Amniotic stem cell (primary cell): ENCODE results near the gene MUCL3.
"Not testable (repeated sequence)": the region's sequence is repeated elsewhere in the genome, so short reads cannot be mapped to it uniquely, and the experiment has no call there.

Experiments used
- DNase-seq: peaks from one replicate; lab custom pipeline; 2025; lab: John Stamatoyannopoulos, UW

MUCL3 gene

GRCh38 chr6:30979690-30980089 is 38.9 kb downstream of the MUCL3 start:
- DNase-seq: no peak

- no peak for DNase-seq
Observed at GRCh38 chr6:30981942-30982772, 41.4 kb downstream of the MUCL3 start.

DNA sequence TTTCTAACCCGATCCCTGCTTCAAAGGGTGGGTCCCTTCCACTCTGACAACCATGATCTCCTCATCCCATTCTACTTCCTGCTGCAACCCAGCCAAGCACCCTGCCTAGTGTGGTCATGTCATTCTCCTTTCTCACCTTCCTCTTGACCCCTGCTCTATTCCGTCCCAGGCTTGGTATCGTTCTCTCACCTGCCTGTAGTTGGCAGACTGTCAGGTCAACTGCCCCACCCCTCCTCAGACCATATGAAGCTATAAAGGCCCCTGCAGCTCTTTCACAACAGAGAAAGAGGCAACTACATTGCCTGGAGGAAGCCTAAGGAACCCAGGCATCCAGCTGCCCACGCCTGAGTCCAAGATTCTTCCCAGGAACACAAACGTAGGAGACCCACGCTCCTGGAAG is 42.7 kb downstream of the MUCL3 start, which contains the start of gene MUC21:
Gene MUC21, plus strand, starts transcription at position 280 of the 400 bp plus-strand sequence. CDS start 241 bp downstream, outside the sequence.
- DNase-seq: no peak

DNA sequence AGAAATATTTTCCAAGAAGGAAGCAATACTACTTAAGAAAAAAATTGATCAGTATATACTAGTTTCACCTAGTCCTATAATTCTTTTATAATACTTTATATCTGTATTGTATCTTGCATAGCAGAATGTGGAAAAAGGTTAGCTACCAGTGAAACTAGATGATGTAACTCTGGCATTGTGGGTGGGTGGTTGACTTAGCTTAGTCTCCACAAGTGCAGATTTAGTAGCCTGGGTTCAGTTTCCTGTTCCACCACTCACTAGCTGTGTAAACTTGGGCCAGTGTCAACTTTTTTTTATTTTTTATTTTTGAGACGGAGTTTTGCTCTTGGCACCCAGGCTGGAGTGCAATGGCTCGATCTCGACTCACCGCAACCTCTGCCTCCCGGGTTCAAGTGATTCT is 44.7 kb downstream of the MUCL3 start:
- no peak for DNase-seq

DNA sequence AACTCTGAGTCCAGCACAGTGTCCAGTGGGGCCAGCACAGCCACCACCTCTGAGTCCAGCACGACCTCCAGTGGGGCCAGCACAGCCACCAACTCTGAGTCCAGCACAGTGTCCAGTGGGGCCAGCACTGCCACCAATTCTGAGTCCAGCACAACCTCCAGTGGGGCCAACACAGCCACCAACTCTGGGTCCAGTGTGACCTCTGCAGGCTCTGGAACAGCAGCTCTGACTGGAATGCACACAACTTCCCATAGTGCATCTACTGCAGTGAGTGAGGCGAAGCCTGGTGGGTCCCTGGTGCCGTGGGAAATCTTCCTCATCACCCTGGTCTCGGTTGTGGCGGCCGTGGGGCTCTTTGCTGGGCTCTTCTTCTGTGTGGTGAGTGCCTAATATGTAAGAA is 46.5 kb downstream of the MUCL3 start:
- no peak for DNase-seq

DNA sequence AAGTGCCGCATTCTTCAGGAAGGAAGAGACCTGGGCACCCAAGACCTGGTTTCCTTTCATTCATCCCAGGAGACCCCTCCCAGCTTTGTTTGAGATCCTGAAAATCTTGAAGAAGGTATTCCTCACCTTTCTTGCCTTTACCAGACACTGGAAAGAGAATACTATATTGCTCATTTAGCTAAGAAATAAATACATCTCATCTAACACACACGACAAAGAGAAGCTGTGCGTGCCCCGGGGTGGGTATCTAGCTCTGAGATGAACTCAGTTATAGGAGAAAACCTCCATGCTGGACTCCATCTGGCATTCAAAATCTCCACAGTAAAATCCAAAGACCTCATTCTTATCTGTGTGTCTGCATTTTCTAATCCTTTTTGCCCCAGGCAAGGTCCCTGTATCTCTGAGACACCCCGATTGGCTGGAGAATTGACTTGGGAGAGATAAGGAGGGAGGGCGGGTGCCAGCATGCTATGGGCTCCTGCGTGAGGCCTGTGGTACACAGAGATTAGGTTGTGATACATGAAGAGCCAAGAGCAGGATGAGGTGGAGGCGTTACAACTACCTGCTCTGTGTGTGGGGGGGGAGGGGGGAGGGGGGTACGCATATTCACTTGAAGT is 47.5 kb downstream of the MUCL3 start:
- DNase-seq: no peak

DNA sequence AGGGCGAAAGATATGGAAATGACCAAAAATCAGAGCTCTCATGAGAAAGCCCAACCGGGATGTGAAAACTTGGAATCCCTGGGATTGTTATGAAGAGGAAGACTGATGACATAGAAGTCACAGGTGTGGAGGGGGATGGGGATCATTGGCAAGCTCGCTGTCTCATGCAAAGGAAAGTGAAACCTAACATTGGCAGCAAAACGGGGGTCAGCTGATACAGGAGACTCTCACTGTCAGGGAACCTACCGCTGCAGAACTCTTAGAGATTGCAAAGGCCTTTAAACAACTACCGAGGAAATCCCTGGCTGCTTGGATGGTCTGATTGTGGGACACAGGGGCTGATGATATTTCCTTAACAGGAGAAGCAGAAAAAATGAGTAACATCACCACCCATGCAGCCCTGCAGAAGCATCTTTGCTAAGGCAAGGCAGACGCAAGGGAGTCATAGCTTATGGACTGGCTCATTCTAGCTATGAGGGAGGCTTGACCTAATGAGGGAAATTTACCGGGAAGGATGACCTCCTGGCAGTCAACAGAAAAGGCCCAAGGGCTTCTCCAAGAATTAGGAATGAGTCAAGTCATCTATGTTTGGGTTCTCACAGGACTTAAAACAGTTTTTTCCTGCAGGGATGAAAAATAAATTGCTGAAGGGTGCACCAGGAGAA is 49.8 kb downstream of the MUCL3 start:
- no peak for DNase-seq

DNA sequence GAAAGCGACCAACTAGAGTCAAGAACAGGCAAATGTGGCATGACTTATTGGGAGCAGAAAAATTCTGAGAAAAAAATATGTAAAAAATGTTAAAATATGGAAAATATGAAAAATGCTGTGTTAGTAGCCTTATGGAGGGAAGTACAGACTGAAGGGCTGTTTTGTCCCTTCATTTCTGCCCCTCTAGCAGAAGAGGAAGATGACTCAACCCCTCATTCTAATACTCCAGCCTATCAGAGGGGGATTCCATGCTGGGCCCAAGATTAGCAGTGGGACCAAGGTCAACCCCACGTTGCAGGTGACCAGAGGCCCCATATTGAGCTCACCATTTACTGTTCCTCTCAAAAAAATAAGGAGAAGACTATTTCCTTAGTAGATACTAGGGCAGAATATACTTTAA is 51.1 kb downstream of the MUCL3 start:
- no peak for DNase-seq

DNA sequence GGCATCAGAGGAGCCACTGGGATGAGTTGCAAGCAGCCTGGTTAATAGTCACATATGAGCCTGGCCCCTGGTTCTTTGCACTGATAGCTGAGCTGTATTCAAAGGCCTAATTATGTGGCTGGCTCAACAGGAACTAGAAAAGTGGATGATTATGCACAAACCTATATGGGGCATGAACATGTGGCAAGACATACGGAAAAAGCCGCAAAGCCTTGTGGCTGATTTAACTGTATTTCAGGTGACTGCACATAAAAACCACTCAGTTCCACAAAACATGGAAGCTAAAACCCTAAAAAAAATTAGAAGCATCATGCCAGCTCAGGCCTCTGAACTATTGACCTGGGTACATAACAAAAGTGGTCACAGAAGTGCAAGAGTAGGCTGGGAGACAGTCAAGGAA is 56.5 kb downstream of the MUCL3 start:
- DNase-seq: no peak

- DNase-seq: no peak
Observed at GRCh38 chr6:30998785-30999184, 58.0 kb downstream of the MUCL3 start.

GRCh38 chr6:31000067-31000860 is 59.5 kb downstream of the MUCL3 start:
- not testable (repeated sequence) for DNase-seq

DNA sequence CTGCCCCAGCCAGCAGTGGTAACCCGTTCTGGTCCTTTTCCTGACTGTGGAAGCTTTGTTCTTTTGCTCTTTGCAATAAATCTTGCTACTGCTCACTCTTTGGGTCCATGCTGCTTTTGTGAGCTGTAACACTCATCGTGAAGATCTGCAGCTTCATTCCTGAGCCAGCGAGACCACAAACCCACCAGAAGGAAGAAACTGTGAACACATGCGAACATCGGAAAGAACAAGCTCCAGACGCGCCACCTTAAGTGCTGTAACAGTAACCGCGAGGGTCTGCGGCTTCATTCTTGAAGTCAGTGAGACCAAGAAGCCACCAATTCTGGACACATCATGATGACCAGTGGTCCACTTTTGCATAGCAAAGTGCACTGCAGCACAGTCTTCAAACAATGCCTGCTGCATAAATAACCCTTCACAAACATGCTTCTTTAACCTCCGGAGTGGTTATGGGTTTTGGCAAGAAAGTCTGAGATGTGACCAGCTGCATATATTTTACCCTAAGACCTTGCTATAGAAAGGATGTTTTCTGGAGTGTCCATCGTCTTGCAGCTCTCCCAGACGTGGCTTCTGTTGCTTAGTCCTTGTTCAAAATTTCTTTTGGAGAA is 60.6 kb downstream of the MUCL3 start:
- no peak for DNase-seq

DNA sequence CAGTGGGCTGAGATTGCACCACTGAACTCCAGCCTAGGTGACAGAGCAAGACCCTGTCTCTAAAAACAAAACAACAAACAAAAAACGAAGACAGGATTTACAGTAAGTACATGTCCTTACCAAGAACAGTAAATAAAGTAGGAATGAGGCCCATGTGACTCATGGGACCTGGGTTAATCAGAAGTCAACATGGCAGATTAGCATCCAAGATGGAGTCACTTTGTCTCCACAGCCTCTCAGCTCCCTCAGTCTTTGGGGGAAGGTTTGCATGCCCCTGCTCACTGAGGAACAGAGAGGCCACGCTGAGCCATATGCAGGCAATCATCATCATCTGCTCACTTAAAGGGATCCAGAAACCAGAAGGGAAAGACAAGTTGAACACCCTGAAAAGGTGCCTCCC is 61.7 kb downstream of the MUCL3 start:
- DNase-seq: no peak
